Measurements from ENCODE around the gene HAVCR2.

Gene HAVCR2

GRCh38 chr5:157108976-157109375 is at the start of gene HAVCR2:
HAVCR2 (minus strand) TSS chr5:157109044; CDS start chr5:157108983, 61 bp downstream.
- TF ChIP-seq, protein P1, sequence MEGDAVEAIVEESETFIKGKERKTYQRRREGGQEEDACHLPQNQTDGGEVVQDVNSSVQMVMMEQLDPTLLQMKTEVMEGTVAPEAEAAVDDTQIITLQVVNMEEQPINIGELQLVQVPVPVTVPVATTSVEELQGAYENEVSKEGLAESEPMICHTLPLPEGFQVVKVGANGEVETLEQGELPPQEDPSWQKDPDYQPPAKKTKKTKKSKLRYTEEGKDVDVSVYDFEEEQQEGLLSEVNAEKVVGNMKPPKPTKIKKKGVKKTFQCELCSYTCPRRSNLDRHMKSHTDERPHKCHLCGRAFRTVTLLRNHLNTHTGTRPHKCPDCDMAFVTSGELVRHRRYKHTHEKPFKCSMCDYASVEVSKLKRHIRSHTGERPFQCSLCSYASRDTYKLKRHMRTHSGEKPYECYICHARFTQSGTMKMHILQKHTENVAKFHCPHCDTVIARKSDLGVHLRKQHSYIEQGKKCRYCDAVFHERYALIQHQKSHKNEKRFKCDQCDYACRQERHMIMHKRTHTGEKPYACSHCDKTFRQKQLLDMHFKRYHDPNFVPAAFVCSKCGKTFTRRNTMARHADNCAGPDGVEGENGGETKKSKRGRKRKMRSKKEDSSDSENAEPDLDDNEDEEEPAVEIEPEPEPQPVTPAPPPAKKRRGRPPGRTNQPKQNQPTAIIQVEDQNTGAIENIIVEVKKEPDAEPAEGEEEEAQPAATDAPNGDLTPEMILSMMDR (IDR thresholded peaks at IDR 0.05; ENCODE audit: low read length, missing control alignments) = no peak
- no peak for DNase-seq (ENCODE audit: low read depth)
- no peak within 1 kb of the TSS for H3K4me3 ChIP-seq (replicated peaks; ENCODE audit: low read depth, low read length)

DNA sequence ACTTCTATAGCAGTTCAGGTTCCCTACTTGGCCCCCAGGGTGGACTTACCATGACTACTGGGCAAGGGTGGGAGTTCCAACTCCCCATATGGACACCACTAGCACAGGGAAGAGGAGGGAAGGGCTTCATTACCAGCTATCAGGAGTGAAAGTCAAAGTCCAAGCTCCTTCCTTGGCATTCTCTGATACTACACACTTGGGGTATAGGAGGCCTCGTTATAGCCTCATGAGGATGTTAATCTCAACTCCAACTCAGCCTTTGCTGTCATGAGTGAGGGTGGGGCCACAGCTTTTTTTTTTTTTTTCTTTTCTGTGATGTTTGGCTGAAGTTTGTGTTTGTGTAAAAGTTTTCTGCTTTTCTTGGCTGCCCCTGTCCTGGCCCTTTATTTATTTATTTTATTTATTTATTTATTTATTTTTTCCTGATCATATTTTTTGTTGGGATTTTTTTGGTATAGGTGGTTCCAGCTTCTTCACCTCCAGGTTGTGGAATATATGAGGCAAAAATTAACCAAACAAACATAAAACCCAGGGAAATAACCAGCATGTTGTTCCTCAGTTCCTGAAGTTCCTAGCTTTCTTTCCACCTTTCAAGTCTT is 48.5 kb upstream of the HAVCR2 start:
- DNase-seq (ENCODE audit: low read depth) = no peak
- no peak overlapping the region for H3K4me3 ChIP-seq (replicated peaks; ENCODE audit: low read depth, low read length)
- TF ChIP-seq, protein P1 (IDR thresholded peaks at IDR 0.05; ENCODE audit: low read length, missing control alignments) = no peak

DNA sequence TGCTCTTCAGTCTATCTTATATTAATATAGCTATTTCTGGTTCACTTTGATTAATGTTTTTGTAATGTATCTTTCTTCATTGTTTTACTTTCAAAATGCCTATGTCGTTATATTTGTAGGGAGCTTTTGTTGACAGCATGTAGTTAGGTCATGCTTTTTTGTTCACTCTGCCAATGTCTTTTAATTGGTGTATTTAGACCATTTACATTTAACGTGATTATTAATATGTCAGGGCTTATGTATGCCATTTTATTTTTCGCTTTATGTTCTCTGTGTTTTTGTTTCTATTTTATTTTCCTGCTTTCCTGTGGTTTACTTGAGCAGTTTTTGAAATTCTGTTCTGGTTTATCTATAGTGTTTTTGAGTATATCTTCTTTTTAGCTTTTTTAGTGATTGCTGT is 46.5 kb upstream of the HAVCR2 start:
- TF ChIP-seq, protein P1 (IDR thresholded peaks at IDR 0.05; ENCODE audit: low read length, missing control alignments) = no peak
- no peak overlapping the region for H3K4me3 ChIP-seq (replicated peaks; ENCODE audit: low read depth, low read length)
- no peak for DNase-seq (ENCODE audit: low read depth)

GRCh38 chr5:157150995-157151394 is 42.2 kb upstream of the HAVCR2 start:
- H3K4me3 ChIP-seq (replicated peaks; ENCODE audit: low read depth, low read length) = no peak overlapping the region
- DNase-seq (ENCODE audit: low read depth) = no peak
- TF ChIP-seq, protein P1 (IDR thresholded peaks at IDR 0.05; ENCODE audit: low read length, missing control alignments) = no peak

DNA sequence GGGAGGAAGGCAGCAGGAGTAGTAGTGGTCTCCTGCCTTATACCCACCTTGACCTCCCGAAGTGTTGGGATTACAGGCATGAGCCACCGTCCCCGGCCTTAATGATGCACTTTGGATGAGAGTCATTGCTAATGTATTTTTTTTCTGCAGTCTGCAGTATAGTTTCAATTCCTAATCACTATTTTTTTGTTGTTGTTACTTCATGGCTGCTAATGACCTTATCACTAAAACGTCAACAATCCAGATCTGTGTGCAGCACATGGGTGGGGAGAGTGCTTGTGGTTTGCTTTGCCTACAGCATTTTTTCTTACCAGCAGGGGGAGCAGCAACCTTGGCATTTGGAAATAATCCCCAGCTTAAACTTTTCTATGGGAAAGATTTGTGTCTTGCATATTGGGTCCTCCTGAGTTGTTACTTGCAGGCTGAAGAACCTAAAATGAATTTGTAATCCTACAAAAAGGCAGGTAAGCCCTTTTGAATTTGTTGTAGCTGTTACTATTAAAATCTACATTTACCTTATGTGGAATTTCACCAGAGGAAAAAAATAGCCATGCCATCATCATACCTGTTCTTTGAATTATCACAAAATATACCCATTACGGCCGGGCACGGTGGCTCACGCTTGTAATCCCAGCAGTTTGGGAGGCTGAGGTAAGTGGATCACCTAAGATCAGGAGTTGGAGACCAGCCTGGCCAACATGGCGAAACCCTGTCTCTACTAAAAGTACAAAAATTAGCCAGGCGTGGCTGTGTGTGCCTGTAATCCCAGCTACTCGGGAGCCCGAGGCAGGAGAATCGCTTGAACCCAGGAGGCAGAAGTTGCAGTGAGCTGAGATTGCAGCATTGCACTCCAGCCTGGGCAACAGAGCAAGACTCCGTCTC is 40.1 kb upstream of the HAVCR2 start:
- DNase-seq (ENCODE audit: low read depth) = peak; percentile 75
- no peak overlapping the region for H3K4me3 ChIP-seq (replicated peaks; ENCODE audit: low read depth, low read length)
- TF ChIP-seq, protein P1 (IDR thresholded peaks at IDR 0.05; ENCODE audit: low read length, missing control alignments) = peak; percentile 98

- H3K4me3 ChIP-seq (replicated peaks; ENCODE audit: low read depth, low read length) = peak overlapping the region; percentile 96
- TF ChIP-seq, protein P1 (IDR thresholded peaks at IDR 0.05; ENCODE audit: low read length, missing control alignments) = no peak
- DNase-seq (ENCODE audit: low read depth) = peak; percentile 25
Observed at GRCh38 chr5:157143127-157143971, 34.5 kb upstream of the HAVCR2 start.

All from fibroblast of pulmonary artery (primary cell).